ENCODE measurements around the gene RNF168. TPM values are rescaled to one million over a fixed set of nuclear protein-coding genes. Genes with fewer than 3 reads are reported as not detected.
"Not testable (repeated sequence)": the region's sequence is repeated elsewhere in the genome, so short reads cannot be mapped to it uniquely, and the experiment has no call there.

The RNF168 gene
- total RNA-seq, 1 experiment from 2014 or later, result 66.1 TPM

- TF ChIP-seq TCF7 (CRISPR knock-in tag; IDR thresholded peaks at IDR 0.05; ENCODE audit: low read depth) (no peak), ZMAT4 (CRISPR knock-in tag; IDR thresholded peaks at IDR 0.05) (no peak), ARID4B (CRISPR knock-in tag; IDR thresholded peaks at IDR 0.05; ENCODE audit: borderline replicate concordance) (no peak)
- TF ChIP-seq, protein P1, sequence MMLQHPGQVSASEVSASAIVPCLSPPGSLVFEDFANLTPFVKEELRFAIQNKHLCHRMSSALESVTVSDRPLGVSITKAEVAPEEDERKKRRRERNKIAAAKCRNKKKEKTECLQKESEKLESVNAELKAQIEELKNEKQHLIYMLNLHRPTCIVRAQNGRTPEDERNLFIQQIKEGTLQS (CRISPR knock-in tag; conservative IDR thresholded peaks at IDR 0.05), result no peak
- TF ChIP-seq, protein P2, sequence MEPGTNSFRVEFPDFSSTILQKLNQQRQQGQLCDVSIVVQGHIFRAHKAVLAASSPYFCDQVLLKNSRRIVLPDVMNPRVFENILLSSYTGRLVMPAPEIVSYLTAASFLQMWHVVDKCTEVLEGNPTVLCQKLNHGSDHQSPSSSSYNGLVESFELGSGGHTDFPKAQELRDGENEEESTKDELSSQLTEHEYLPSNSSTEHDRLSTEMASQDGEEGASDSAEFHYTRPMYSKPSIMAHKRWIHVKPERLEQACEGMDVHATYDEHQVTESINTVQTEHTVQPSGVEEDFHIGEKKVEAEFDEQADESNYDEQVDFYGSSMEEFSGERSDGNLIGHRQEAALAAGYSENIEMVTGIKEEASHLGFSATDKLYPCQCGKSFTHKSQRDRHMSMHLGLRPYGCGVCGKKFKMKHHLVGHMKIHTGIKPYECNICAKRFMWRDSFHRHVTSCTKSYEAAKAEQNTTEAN (CRISPR knock-in tag; IDR thresholded peaks at IDR 0.05), result no peak
These were observed 10.3 kb upstream of the RNF168 start (continued) for GRCh38 chr3:196513697-196514349.

DNA sequence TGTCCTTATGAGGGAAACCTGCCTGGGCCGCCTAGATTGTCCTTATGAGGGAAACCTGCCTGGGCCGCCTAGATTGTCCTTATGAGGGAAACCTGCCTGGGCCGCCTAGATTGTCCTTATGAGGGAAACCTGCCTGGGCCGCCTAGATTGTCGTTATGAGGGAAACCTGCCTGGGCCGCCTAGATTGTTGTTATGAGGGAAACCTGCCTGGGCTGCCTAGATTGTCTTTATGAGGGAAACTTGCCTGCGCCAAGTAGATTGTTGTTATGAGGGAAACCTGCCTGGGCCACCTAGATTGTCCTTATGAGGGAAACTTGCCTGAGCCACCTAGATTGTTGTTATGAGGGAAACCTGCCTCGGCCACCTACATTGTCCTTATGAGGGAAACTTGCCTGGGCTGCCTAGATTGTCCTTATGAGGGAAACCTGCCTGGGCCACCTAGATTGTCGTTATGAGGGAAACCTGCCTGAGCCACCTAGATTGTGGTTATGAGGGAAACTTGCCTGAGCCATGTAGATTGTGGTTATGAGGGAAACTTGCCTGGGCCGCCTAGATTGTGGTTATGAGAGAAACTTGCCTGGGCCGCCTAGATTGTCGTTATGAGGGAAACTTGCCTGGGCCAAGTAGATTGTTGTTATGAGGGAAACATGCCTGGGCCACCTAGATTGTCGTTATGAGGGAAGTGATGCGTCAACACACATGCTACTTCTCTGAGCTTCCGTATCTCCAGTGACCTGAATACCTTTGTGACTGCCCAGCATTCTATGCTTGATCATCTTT is 8.3 kb upstream of the RNF168 start:
- ChIA-PET POLR2A (interaction anchor here (0.7 kb wide), 2 partner anchors 56 to 71 kb away, joined by 4 to 5 read pairs; no protein-coding TSS in a partner anchor), CTCF (interaction anchor here (3.1 kb wide), 1 partner anchor 11 kb away, joined by 12 read pairs; no protein-coding TSS in a partner anchor)
- not testable (repeated sequence) for H3K4me3 Mint-ChIP-seq; H3K4me1 Mint-ChIP-seq; H3K27ac Mint-ChIP-seq; ATAC-seq; DNase-seq (ENCODE audit: low spot score); H3K27me3 Mint-ChIP-seq (ENCODE audit: low read depth)
- H3K36me3 Mint-ChIP-seq, result peaks cover 11% of the 10 kb centered on the region
- H3K9me3 Mint-ChIP-seq, result peaks cover 25% of the 10 kb centered on the region

GRCh38 chr3:196511108-196511507 is 7.5 kb upstream of the RNF168 start:
- H3K36me3 Mint-ChIP-seq, result peaks cover 13% of the 10 kb centered on the region
- H3K27ac Mint-ChIP-seq; POLR2A ChIA-PET; ATAC-seq; DNase-seq (ENCODE audit: low spot score); H3K4me3 Mint-ChIP-seq; H3K27me3 Mint-ChIP-seq (ENCODE audit: low read depth); H3K4me1 Mint-ChIP-seq: not testable (repeated sequence)
- H3K9me3 Mint-ChIP-seq, result peaks cover 28% of the 10 kb centered on the region
- CTCF ChIA-PET, result interaction anchor here (1.5 kb wide), 1 partner anchor 18 kb away, joined by 3 read pairs; no protein-coding TSS in a partner anchor

GRCh38 chr3:196506687-196507086 is 3.1 kb upstream of the RNF168 start:
- H3K27me3 Mint-ChIP-seq (ENCODE audit: low read depth), result no peaks in the 10 kb centered on the region
- H3K4me1 Mint-ChIP-seq, result peaks cover 4% of the 10 kb centered on the region; the same call in 1 of the 2 replicates
- H3K27ac Mint-ChIP-seq, result no peak overlapping the region
- DNase-seq (ENCODE audit: low spot score) (no peak), ATAC-seq (no peak)
- ChIA-PET CTCF (interaction anchor here (1.7 kb wide), 1 partner anchor 16 kb away, joined by 6 read pairs; no protein-coding TSS in a partner anchor), POLR2A (no interaction called here)
- H3K4me3 Mint-ChIP-seq, result no peak overlapping the region
- H3K9me3 Mint-ChIP-seq, result peaks cover 19% of the 10 kb centered on the region
- H3K36me3 Mint-ChIP-seq, result peaks cover 18% of the 10 kb centered on the region
- TF ChIP-seq ZNF532 (CRISPR knock-in tag; IDR thresholded peaks at IDR 0.05; ENCODE audit: borderline replicate concordance) (no peak), USF1 (CRISPR knock-in tag; IDR thresholded peaks at IDR 0.05) (no peak), ZNF423 (CRISPR knock-in tag; IDR thresholded peaks at IDR 0.05) (no peak), NR2C2 (CRISPR knock-in tag; IDR thresholded peaks at IDR 0.05) (no peak), ETV6 (CRISPR knock-in tag; IDR thresholded peaks at IDR 0.05) (no peak), CREB1 (CRISPR knock-in tag; IDR thresholded peaks at IDR 0.05) (no peak), TEAD1 (CRISPR knock-in tag; IDR thresholded peaks at IDR 0.05) (no peak), CREM (CRISPR knock-in tag; IDR thresholded peaks at IDR 0.05) (no peak), ZBTB21 (CRISPR knock-in tag; IDR thresholded peaks at IDR 0.05; ENCODE audit: borderline replicate concordance) (no peak)
- TF ChIP-seq, protein P2 (CRISPR knock-in tag; IDR thresholded peaks at IDR 0.05), result no peak
